ENCODE results near the gene B3GAT2.

DNA sequence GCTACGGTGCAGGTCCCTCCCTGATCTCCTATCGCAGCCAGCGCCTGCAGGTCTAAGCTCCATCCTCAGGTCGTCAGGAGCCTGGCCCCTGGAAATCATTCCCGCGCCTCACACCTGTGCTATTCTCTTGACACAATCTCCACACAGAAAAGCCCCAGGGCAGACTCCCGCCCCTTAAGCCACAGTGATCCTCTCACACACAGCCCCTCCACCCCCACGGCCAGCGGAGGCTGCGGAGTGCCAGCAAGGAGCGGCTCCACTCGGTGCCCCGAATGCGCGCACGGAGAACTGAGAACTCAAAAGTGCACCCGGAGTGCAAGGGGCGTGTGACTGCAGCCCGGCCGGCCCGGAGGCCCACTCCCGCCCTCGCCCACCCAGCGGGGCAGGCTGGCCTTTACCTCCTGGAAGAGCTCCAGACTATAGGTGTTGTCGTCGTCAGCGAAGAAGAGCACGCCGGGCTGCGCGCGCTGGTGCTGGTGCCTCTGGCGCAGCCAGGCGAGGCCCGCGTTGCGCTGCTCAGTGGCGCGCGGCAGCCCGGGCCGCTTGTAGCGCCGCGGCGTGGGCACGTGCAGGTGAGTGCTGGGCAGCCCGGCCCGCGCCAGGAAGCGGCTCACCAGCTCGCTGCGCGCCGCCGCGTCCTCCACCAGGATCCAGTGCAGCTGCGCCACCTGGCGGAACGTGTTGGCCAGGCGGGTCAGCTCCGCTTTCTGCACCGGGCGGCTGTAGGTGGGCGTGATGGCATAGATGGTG lies 1.2 kb downstream of the B3GAT2 start:
- TF ChIP-seq, protein P1, sequence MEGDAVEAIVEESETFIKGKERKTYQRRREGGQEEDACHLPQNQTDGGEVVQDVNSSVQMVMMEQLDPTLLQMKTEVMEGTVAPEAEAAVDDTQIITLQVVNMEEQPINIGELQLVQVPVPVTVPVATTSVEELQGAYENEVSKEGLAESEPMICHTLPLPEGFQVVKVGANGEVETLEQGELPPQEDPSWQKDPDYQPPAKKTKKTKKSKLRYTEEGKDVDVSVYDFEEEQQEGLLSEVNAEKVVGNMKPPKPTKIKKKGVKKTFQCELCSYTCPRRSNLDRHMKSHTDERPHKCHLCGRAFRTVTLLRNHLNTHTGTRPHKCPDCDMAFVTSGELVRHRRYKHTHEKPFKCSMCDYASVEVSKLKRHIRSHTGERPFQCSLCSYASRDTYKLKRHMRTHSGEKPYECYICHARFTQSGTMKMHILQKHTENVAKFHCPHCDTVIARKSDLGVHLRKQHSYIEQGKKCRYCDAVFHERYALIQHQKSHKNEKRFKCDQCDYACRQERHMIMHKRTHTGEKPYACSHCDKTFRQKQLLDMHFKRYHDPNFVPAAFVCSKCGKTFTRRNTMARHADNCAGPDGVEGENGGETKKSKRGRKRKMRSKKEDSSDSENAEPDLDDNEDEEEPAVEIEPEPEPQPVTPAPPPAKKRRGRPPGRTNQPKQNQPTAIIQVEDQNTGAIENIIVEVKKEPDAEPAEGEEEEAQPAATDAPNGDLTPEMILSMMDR (IDR thresholded peaks at IDR 0.05), result peak; percentile 43 to 59 (median 51)
- TF ChIP-seq EP300 (IDR thresholded peaks at IDR 0.05) (no peak), POLR2A (IDR thresholded peaks at IDR 0.05) (no peak)
